ENCODE results near the gene CELA3B. TPM values are rescaled to one million over a fixed set of nuclear protein-coding genes. Genes with fewer than 3 reads are reported as not detected.
A peak's percentile ranks its signal among the peaks of the same experiment; 100 is the strongest.
"Not testable (repeated sequence)": the region's sequence is repeated elsewhere in the genome, so short reads cannot be mapped to it uniquely, and the experiment has no call there.

The CELA3B gene
- total and polyA plus RNA-seq, 2 of the 8 experiments (the other 6 are each of a cell fraction or from before 2014, with no cell fraction given): not detected

- not testable (repeated sequence) for H4K5ac ChIP-seq (ENCODE audit: insufficient read length, low read depth, low read length); H3K79me2 ChIP-seq (ENCODE audit: control insufficient read depth in 1 of 2, insufficient read depth in 2 of 2, low read length in 2 of 2); H4K91ac ChIP-seq (replicated peaks; ENCODE audit: insufficient read length, low read length); H3K23ac ChIP-seq (ENCODE audit: insufficient read length); H3K56ac ChIP-seq (replicated peaks; ENCODE audit: insufficient read length, low read depth, low read length); H2BK12ac ChIP-seq (ENCODE audit: low read depth, low read length); H2AFZ ChIP-seq (ENCODE audit: low read length); H4K20me1 ChIP-seq (replicated peaks in 1 of 2; ENCODE audit: control insufficient read depth in 1 of 2, insufficient read depth in 2 of 2, low read length in 2 of 2); H2BK5ac ChIP-seq (ENCODE audit: low read depth, low read length); H3K18ac ChIP-seq (ENCODE audit: extremely low read depth, low read length); H3K9ac ChIP-seq (replicated peaks in 1 of 4; ENCODE audit: extremely low read depth in 1 of 4, low read depth in 3 of 4, low read length in 3 of 4); H3K36me3 ChIP-seq (ENCODE audit: control insufficient read depth in 2 of 4, insufficient read depth in 4 of 4, low read length in 3 of 4); H3K79me1 ChIP-seq (ENCODE audit: low read depth, low read length); H3K27me3 ChIP-seq (replicated peaks in 1 of 4; ENCODE audit: control insufficient read depth in 3 of 4, extremely low read depth in 1 of 4, insufficient read depth in 3 of 4, low read length in 3 of 4); H3K14ac ChIP-seq (ENCODE audit: insufficient read length); H3K9me3 ChIP-seq (ENCODE audit: insufficient read depth in 2 of 2, low read depth in 1 of 2, low read length in 1 of 2); H2BK120ac ChIP-seq (replicated peaks; ENCODE audit: low read depth, low read length); H3K4me3 ChIP-seq (ENCODE audit: extremely low read depth in 1 of 4, insufficient read depth in 2 of 4, low read depth in 3 of 4, low read length in 4 of 4); H3K4me1 ChIP-seq (replicated peaks in 1 of 4; ENCODE audit: control insufficient read depth in 3 of 4, insufficient read depth in 4 of 4, low read length in 3 of 4); H2BK20ac ChIP-seq (ENCODE audit: low read length); H2BK15ac ChIP-seq (ENCODE audit: low read length); H3K23me2 ChIP-seq (ENCODE audit: low read depth, low read length); H3K27ac ChIP-seq (ENCODE audit: low read depth, low read length); H4K8ac ChIP-seq (ENCODE audit: extremely low read depth, insufficient read depth, low read length); H3K4me2 ChIP-seq (ENCODE audit: insufficient read depth in 1 of 2, low read depth in 2 of 2, low read length in 2 of 2); H2AK5ac ChIP-seq (ENCODE audit: low read depth, low read length); H3K4ac ChIP-seq (replicated peaks; ENCODE audit: insufficient read length, low read depth, low read length)
- DNase-seq (ENCODE audit: low read depth in 1 of 2, low spot score in 2 of 2) (peak in 1 of 2 experiments; percentile 69), FAIRE-seq (peak; percentile 77)
- TF ChIP-seq RAD21 (IDR thresholded peaks at IDR 0.05 in 1 of 2, conservative IDR thresholded peaks at IDR 0.05 in 1 of 2; ENCODE audit: low read depth in 2 of 2, low read length in 2 of 2) (peak; percentile 22 to 26; a peak in 3 of 4 replicates), CTCF (IDR thresholded peaks at IDR 0.05; ENCODE audit: control extremely low read depth in 1 of 3, insufficient read depth in 1 of 3, low read depth in 1 of 3, low read length in 3 of 3) (peak in 1 of 3 experiments; percentile 12; a peak in 1 of 4 replicates)
- 73% methylated on average over 15 of the region's 21 CpGs; no CpG with 5 or more reads in 1 of the 2 experiments for WGBS, 2 experiments (ENCODE audit: extremely low coverage in 1 of 2, insufficient coverage in 1 of 2, insufficient read length in 1 of 2, insufficient replicate concordance in 2 of 2, low coverage in 1 of 2, low lambda C conversion rate in 2 of 2, missing lambda C conversion rate in 1 of 2)
- POLR2A ChIA-PET (ENCODE audit: partially characterized antibody): interaction anchor here (0.6 kb wide), 1 partner anchor 216 kb away, joined by 3 read pairs; no protein-coding TSS in a partner anchor
- CTCF ChIA-PET (ENCODE audit: partially characterized antibody): interaction anchor here (0.7 to 1.7 kb wide), 8 partner anchors 12 to 433 kb away, joined by 3 to 5 read pairs (median 3); no protein-coding TSS in a partner anchor
Measured at GRCh38 chr1:21980515-21981220, 3.8 kb downstream of the CELA3B start.

Measured in H1 (cell line).